ENCODE measurements around the gene CMA1. TPM values are rescaled to one million over a fixed set of nuclear protein-coding genes. Genes with fewer than 3 reads are reported as not detected.
A peak's percentile ranks its signal among the peaks of the same experiment; 100 is the strongest.
"Not testable (repeated sequence)": the region's sequence is repeated elsewhere in the genome, so short reads cannot be mapped to it uniquely, and the experiment has no call there.

CMA1 gene
- total and polyA plus RNA-seq, 4 donors, result 0.34 TPM; not detected in 3

GRCh38 chr14:24514209-24514608 lies 6.1 kb upstream of the CMA1 start:
- ATAC-seq (ENCODE audit: insufficient read depth, low FRiP score) (no peak), DNase-seq (no peak)
- no peaks in the 10 kb centered on the region for H3K9me3 ChIP-seq (ENCODE audit: control insufficient read depth in 4 of 4, insufficient read depth in 3 of 4, low read length in 3 of 4)
- H3K4me3 ChIP-seq, result no peak overlapping the region
- no peak overlapping the region for H3K9ac ChIP-seq (ENCODE audit: insufficient read depth in 1 of 2, low read length in 2 of 2)
- no peak for TF ChIP-seq CTCF (IDR thresholded peaks at IDR 0.05; ENCODE audit: control extremely low read depth, extremely low read depth)
- H3K27ac ChIP-seq (ENCODE audit: low read depth in 1 of 2, low read length in 1 of 2), result no peak overlapping the region
- 89 to 100% methylated on average over 1 of the region's 1 CpG for WGBS, 2 donors
- H3K27me3 ChIP-seq (ENCODE audit: control insufficient read depth in 3 of 3, insufficient read depth in 3 of 3, low read length in 2 of 3), result no peaks in the 10 kb centered on the region
- H3K36me3 ChIP-seq (ENCODE audit: control insufficient read depth in 4 of 4, insufficient read depth in 4 of 4, low read length in 4 of 4), result no peaks in the 10 kb centered on the region
- no peaks in the 10 kb centered on the region for H3K4me1 ChIP-seq (ENCODE audit: control insufficient read depth in 5 of 5, insufficient read depth in 5 of 5, low read length in 5 of 5)

- no peak overlapping the region for H3K27ac ChIP-seq (ENCODE audit: low read depth in 1 of 2, low read length in 1 of 2)
- 15 to 17% methylated on average over 2 of the region's 2 CpGs for WGBS, 2 donors
- no peak overlapping the region for H3K9ac ChIP-seq (ENCODE audit: insufficient read depth in 1 of 2, low read length in 2 of 2)
- H3K4me3 ChIP-seq, result no peak overlapping the region
- no peaks in the 10 kb centered on the region for H3K9me3 ChIP-seq (ENCODE audit: control insufficient read depth in 4 of 4, insufficient read depth in 3 of 4, low read length in 3 of 4)
- ATAC-seq (ENCODE audit: insufficient read depth, low FRiP score) (no peak), DNase-seq (peak in 1 of 3 donors; percentile 35)
- no peak for TF ChIP-seq CTCF (IDR thresholded peaks at IDR 0.05; ENCODE audit: control extremely low read depth, extremely low read depth)
- H3K27me3 ChIP-seq (ENCODE audit: control insufficient read depth in 3 of 3, insufficient read depth in 3 of 3, low read length in 2 of 3), result no peaks in the 10 kb centered on the region
- H3K36me3 ChIP-seq (ENCODE audit: control insufficient read depth in 4 of 4, insufficient read depth in 4 of 4, low read length in 4 of 4), result no peaks in the 10 kb centered on the region
- H3K4me1 ChIP-seq (ENCODE audit: control insufficient read depth in 5 of 5, insufficient read depth in 5 of 5, low read length in 5 of 5), result no peaks in the 10 kb centered on the region
Measured at GRCh38 chr14:24513009-24513408, 4.9 kb upstream of the CMA1 start.

GRCh38 chr14:24506443-24506842 lies 1.6 kb downstream of the CMA1 start:
- no peak overlapping the region for H3K27ac ChIP-seq (ENCODE audit: low read depth in 1 of 2, low read length in 1 of 2)
- no peaks in the 10 kb centered on the region for H3K36me3 ChIP-seq (ENCODE audit: control insufficient read depth in 4 of 4, insufficient read depth in 4 of 4, low read length in 4 of 4)
- DNase-seq (no peak), ATAC-seq (ENCODE audit: insufficient read depth, low FRiP score) (no peak)
- no peaks in the 10 kb centered on the region for H3K9me3 ChIP-seq (ENCODE audit: control insufficient read depth in 4 of 4, insufficient read depth in 3 of 4, low read length in 3 of 4)
- 86 to 88% methylated on average over 6 of the region's 6 CpGs for WGBS, 2 donors
- no peak overlapping the region for H3K4me3 ChIP-seq
- H3K27me3 ChIP-seq (ENCODE audit: control insufficient read depth in 3 of 3, insufficient read depth in 3 of 3, low read length in 2 of 3), result no peaks in the 10 kb centered on the region
- no peak overlapping the region for H3K9ac ChIP-seq (ENCODE audit: insufficient read depth in 1 of 2, low read length in 2 of 2)
- no peak for TF ChIP-seq CTCF (IDR thresholded peaks at IDR 0.05; ENCODE audit: control extremely low read depth, extremely low read depth)
- peaks cover 0 to 1% (median 0%) of the 10 kb centered on the region in 5 donors for H3K4me1 ChIP-seq (ENCODE audit: control insufficient read depth in 5 of 5, insufficient read depth in 5 of 5, low read length in 5 of 5)

- H3K27ac ChIP-seq (ENCODE audit: low read depth in 1 of 2, low read length in 1 of 2), result no peak overlapping the region
- no peak for DNase-seq
- no peaks in the 10 kb centered on the region for H3K9me3 ChIP-seq (ENCODE audit: control insufficient read depth in 4 of 4, insufficient read depth in 3 of 4, low read length in 3 of 4)
- H3K36me3 ChIP-seq (ENCODE audit: control insufficient read depth in 4 of 4, insufficient read depth in 4 of 4, low read length in 4 of 4), result no peaks in the 10 kb centered on the region
- 82 to 84% methylated on average over 5 of the region's 5 CpGs for WGBS, 2 donors
- no peak overlapping the region for H3K4me3 ChIP-seq
- H3K27me3 ChIP-seq (ENCODE audit: control insufficient read depth in 3 of 3, insufficient read depth in 3 of 3, low read length in 2 of 3), result no peaks in the 10 kb centered on the region
- no peak for ATAC-seq (ENCODE audit: insufficient read depth, low FRiP score)
- no peak for TF ChIP-seq CTCF (IDR thresholded peaks at IDR 0.05; ENCODE audit: control extremely low read depth, extremely low read depth)
- peaks cover 0 to 1% (median 0%) of the 10 kb centered on the region in 5 donors for H3K4me1 ChIP-seq (ENCODE audit: control insufficient read depth in 5 of 5, insufficient read depth in 5 of 5, low read length in 5 of 5)
- no peak overlapping the region for H3K9ac ChIP-seq (ENCODE audit: insufficient read depth in 1 of 2, low read length in 2 of 2)
Measured at GRCh38 chr14:24504425-24504950, 3.6 kb downstream of the CMA1 start.

- H3K27me3 ChIP-seq (ENCODE audit: control insufficient read depth in 3 of 3, insufficient read depth in 3 of 3, low read length in 2 of 3); H3K4me1 ChIP-seq (ENCODE audit: control insufficient read depth in 5 of 5, insufficient read depth in 5 of 5, low read length in 5 of 5); H3K9ac ChIP-seq (ENCODE audit: insufficient read depth in 1 of 2, low read length in 2 of 2); H3K9me3 ChIP-seq (ENCODE audit: control insufficient read depth in 4 of 4, insufficient read depth in 3 of 4, low read length in 3 of 4); H3K36me3 ChIP-seq (ENCODE audit: control insufficient read depth in 4 of 4, insufficient read depth in 4 of 4, low read length in 4 of 4); ATAC-seq (ENCODE audit: insufficient read depth, low FRiP score); H3K27ac ChIP-seq (ENCODE audit: low read depth in 1 of 2, low read length in 1 of 2); DNase-seq; H3K4me3 ChIP-seq: not testable (repeated sequence)
- 79 to 88% methylated on average over 19 of the region's 19 CpGs for WGBS, 2 donors
Measured at GRCh38 chr14:24491586-24492408, 16.3 kb downstream of the CMA1 start.

Measured in lung (tissue), 12 donors.